GM18505 (cell line): ENCODE measurements around the gene PLIN5.

Experiments used
- ATAC-seq: cut with Tn5 transposase; IDR thresholded peaks from one replicate; pipeline ENCODE4 v1.9.1; 2021; ENCODE audit not compliant: unreplicated experiment
- POLR2A ChIP-seq: IDR thresholded peaks from 4 replicates; pipeline ENCODE4 v1.6.1; 2011; ENCODE audit warnings: borderline replicate concordance; ENCODE audit not compliant: insufficient read depth, insufficient read length; ENCODE audit errors: extremely low read depth

Gene PLIN5

GRCh38 chr19:4534836-4535658, at the start of gene PLIN5:
PLIN5 (minus strand) TSS chr19:4535224; CDS start chr19:4534074, 1,150 bp downstream.
- TF ChIP-seq POLR2A, result no peak
- no peak for ATAC-seq

GRCh38 chr19:4583961-4584669, 49.1 kb upstream of the PLIN5 start:
- TF ChIP-seq POLR2A, result no peak

DNA sequence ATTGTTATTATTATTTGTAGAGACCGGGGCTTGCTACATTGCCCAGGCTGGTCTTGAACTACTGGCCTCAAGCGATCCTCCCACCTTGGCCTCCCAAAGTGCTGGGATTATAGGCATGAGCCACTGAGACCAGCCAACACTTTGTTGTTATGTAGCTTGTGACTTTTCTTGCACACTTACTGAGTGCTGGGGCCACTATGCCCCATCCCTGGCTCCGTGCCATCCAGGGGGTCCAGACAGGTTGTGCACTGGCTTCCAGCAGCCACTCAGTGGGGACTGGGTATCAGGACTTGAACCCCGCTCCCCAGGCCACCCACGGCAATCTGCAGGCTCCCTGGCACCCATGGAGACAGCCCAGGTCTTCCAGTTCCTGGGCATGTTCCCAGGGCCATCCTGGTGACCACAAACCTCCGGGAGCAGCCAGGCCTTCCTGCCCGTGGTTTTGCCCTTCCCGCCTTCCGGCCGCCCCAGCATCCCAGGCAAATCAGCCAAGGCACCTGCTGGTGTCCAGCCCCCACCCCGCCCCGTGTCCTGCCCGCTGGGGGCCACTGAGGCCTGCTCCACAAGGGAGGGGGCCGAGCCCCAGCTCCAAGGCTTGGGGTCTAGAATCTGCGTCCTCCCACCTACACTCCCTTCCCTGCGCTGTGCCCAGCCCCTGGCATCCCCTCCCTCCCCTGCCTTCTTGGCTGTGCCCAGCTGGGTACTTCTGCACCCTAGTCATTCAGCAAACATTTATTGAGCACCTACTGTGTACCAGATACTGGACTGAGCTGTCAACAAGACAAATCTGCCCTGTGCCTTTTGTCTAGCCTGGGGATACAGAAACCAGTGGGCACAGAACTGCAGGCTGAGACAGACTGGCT, 48.2 kb upstream of the PLIN5 start:
- TF ChIP-seq POLR2A, result no peak
- no peak for ATAC-seq

More at GRCh38 chr19:4583961-4584669, 49.1 kb upstream of the PLIN5 start:
- ATAC-seq, result no peak

- no peak for ATAC-seq
- TF ChIP-seq POLR2A, result no peak
Observed at GRCh38 chr19:4581666-4582553, 46.9 kb upstream of the PLIN5 start.

DNA sequence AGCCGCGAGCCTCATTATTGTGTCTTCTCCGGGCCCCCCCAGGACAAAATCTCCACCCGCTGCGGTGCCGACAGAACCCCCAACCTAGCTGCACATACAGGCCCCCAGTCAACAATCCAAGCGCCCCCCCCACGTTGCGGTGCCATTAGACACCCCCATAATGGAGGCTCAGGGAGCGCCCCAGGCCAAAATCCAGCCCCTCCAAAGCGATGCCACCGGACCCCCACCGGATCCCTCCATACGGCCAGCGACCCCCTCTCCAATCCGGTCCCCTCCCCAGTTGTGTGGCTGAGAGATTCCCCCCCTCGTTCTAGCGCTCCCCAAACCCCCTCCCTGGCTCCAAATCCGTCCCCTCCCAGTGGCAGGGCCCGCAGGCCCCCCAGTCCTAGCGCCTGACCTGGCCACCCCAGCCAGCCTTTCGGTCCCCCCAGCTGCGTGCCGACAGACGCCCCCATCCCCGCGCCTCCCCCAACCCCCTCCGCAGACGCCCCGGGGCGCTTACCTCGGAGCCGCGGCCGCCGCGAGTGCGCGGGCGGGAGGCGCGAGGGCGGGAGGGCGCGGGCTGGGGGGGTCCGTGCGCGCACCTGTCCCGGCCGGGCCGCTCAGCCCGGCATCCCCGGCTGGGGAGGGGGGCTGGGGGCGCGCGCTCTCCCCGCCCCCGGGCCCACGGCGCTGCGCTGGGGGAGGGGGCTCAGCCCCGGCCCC, 46.1 kb upstream of the PLIN5 start:
- no peak for TF ChIP-seq POLR2A
- no peak for ATAC-seq

- no peak for TF ChIP-seq POLR2A
Observed at GRCh38 chr19:4580021-4580901, 45.2 kb upstream of the PLIN5 start.

DNA sequence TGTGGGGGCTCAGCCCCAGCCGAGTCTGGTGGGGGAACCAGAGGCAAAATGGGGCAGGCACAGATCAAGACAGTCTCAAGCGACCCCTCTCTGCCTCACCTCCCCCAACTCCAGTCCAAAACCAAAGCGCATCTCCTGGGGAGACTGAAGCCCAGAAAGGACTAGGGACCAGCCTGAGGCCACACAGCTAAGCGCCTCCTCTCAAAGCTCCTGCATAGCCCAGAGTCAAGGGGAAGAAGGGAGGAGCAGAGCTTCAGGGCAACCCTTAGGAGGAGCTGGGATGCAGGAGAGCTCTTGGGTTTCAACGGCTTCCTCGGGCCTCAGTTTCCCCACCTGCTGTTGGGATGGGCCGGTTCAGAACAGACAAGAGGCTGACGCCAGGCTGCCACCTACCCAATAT, 44.4 kb upstream of the PLIN5 start:
- ATAC-seq, result no peak
- no peak for TF ChIP-seq POLR2A

More at GRCh38 chr19:4580021-4580901, 45.2 kb upstream of the PLIN5 start:
- ATAC-seq, result no peak

GRCh38 chr19:4578552-4579248, 43.7 kb upstream of the PLIN5 start:
- no peak for ATAC-seq
- TF ChIP-seq POLR2A, result no peak

DNA sequence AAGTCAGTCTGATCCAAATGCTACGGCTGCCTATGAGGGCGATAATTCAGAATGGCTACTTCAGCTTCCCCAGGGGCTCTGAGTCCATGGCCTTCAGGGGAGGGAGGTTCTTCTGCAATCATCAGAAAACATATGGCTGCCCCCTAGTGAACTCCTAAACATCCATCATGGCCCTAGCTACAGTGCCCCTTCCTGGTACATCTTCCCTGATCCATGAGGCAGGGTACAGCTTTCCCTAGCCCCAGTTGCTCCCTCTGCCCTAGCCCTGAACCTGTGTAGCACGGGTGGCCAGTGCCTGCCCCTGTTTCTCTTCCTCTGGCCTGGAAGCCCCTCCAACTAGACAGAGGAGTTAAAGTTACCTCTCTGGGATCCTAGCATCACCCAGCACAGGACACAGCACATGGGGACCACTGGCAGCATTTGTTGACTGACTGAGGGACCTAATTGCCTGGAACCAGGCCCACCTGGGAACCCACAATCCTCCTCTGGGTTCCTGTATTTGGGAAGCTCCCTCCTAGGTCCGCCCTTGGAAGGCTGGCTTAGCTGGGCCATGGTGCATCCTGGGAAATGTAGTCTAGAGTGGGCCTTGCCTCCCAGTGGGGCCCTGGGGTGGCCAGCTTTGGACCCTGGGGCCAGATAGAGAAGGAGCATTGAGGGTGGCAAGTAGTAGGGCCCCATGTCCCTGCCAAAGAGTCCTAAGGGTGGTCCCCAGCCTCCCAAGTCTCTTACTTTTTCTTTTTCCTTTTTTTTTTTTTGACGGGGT, 42.2 kb upstream of the PLIN5 start:
- ATAC-seq, result no peak
- TF ChIP-seq POLR2A, result no peak
